Esophagus muscularis mucosa (tissue), 4 donors: Measurements from ENCODE around the gene SIAE.

Experiments
- EP300 ChIP-seq: sonication (generic); formaldehyde crosslinking; IDR thresholded peaks from one replicate; pipeline ENCODE4 v1.6.1; 2017; ENCODE audit warnings: antibody characterized with exemption
- POLR2A ChIP-seq: fragments of 450-650 bp; IDR thresholded peaks from one replicate; pipeline ENCODE4 v1.6.1; 2017; ENCODE audit warnings: antibody characterized with exemption, moderate library complexity, mild to moderate bottlenecking, low read depth
- TF ChIP-seq, protein P1 (sequence below), 3 experiments: fragments of 200-600 bp in 2 of 3; fragments of 450-650 bp in 1 of 3; sonication (generic) in 2 of 3; IDR thresholded peaks; one replicate each; pipeline ENCODE4 v1.5.1; 2017 to 2019; ENCODE audit warnings: antibody characterized with exemption in 3 of 3, mild to moderate bottlenecking in 2 of 3, moderate library complexity in 1 of 3

DNA sequence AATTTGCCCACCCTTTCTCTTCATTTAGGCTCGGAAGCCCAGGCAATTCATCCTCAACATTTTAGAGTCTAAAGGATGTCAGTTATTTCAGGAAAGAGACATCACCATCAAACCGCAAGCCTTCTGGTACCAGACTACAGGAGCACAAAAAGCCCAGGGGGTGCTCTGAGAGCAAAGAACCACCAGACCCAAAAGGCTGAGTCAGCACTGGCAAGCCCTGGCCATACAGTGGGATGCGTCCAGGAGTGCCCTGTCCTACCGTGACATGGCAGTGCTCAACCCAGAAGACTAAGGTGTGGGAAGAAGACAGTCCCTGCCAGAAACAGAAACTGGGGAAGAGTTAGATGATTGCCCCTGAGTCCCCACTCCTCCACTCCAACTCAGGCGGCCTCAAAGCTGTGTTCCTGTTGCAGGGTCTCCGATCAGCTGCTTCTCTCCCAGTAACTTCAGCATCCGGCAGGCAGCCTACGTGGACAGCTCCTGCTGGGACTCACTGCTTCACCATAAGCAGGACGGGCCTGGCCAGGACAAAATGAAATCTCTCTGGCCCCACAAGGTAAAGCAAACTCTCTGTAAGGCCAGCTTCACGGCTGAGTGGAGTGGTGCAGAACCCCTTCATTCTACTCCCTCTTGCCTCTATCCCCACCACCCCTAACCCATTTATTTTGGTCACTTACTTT lies 60.8 kb downstream of the SIAE start:
- TF ChIP-seq, protein P1, sequence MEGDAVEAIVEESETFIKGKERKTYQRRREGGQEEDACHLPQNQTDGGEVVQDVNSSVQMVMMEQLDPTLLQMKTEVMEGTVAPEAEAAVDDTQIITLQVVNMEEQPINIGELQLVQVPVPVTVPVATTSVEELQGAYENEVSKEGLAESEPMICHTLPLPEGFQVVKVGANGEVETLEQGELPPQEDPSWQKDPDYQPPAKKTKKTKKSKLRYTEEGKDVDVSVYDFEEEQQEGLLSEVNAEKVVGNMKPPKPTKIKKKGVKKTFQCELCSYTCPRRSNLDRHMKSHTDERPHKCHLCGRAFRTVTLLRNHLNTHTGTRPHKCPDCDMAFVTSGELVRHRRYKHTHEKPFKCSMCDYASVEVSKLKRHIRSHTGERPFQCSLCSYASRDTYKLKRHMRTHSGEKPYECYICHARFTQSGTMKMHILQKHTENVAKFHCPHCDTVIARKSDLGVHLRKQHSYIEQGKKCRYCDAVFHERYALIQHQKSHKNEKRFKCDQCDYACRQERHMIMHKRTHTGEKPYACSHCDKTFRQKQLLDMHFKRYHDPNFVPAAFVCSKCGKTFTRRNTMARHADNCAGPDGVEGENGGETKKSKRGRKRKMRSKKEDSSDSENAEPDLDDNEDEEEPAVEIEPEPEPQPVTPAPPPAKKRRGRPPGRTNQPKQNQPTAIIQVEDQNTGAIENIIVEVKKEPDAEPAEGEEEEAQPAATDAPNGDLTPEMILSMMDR (IDR thresholded peaks at IDR 0.05) = no peak
- no peak for TF ChIP-seq POLR2A
- no peak for TF ChIP-seq EP300
